Ascending aorta (tissue), 2 donors: ENCODE data around the gene IREB2. TPM values are rescaled to one million over a fixed set of nuclear protein-coding genes. Genes with fewer than 3 reads are reported as not detected.
A peak's percentile ranks its signal among the peaks of the same experiment; 100 is the strongest.

Source experiments
- DNase-seq, 2 donors: peaks; one replicate each; pipeline ENCODE4 v3.0.0-alpha.2; 2019; ENCODE audit warnings: low spot score in 2 of 2
- H3K27ac ChIP-seq, 2 donors: fragments of 200-600 bp; sonication (generic); one replicate each; pipeline ENCODE4 v1.5.1; 2016 to 2017; ENCODE audit warnings: mild to moderate bottlenecking in 1 of 2
- H3K27me3 ChIP-seq: fragments of 200-600 bp; sonication (generic); one replicate; pipeline ENCODE4 v1.5.1; 2017
- H3K36me3 ChIP-seq, 2 donors: fragments of 200-600 bp; sonication (generic); one replicate each; pipeline ENCODE4 v1.5.1; 2016
- H3K4me1 ChIP-seq, 2 donors: fragments of 200-600 bp; sonication (generic); one replicate each; pipeline ENCODE4 v1.5.1; 2016 to 2017; ENCODE audit warnings: mild to moderate bottlenecking in 1 of 2
- H3K4me3 ChIP-seq, 2 donors: fragments of 200-600 bp; sonication (generic); one replicate each; pipeline ENCODE4 v1.5.1; 2016 to 2017; ENCODE audit warnings: mild to moderate bottlenecking in 1 of 2
- H3K9me3 ChIP-seq, 2 donors: fragments of 200-600 bp; sonication (generic); one replicate each; pipeline ENCODE4 v1.5.1; 2016
- CTCF ChIP-seq, 3 experiments: fragments of 200-600 bp in 2 of 3; fragments of 450-650 bp in 1 of 3; sonication (generic) in 2 of 3; IDR thresholded peaks; one replicate each; pipeline ENCODE4 v1.5.1; 2016 to 2019; ENCODE audit warnings: antibody characterized with exemption in 3 of 3, mild to moderate bottlenecking in 1 of 3, moderate library complexity in 1 of 3
- intact Hi-C: fragments of 100-400 bp; cut with DNase I; formaldehyde crosslinking; loops from one replicate; pipeline ENCODE4 v1.15.1; 2023
- total RNA-seq: library from RNA; depleted of rRNA; stranded (reverse); fragments of >200 nt; gene quantifications from one replicate; pipeline ENCODE4 v1.1.0, GENCODE V29; 2016

The IREB2 gene
- total RNA-seq, 1 donor from 2014 or later: 12.7 TPM

DNA sequence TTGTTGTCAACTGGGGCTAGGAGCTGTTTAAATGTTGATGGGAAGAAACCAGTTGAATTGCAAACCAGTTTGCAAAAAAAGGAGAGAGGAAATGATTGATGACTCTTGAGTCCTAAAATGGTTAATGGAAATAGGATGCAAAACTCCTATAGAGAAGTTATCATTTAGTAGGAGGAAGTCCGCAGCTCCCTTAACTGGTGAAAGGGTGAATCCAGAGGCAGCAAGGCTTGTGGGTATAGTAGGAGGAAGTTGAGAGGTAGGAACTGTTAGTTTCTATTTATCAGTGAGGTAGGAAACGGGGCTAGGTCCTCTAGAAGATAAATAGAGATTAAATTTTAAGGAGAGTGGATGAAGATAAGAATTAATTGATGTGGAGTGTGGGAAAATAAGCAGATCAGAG lies 15.4 kb downstream of the IREB2 start:
- no peak for DNase-seq
- no peaks in the 10 kb centered on the region for H3K9me3 ChIP-seq
- intact Hi-C loops: no loop called here
- no peak overlapping the region for H3K4me3 ChIP-seq
- peaks cover 4 to 42% of the 10 kb centered on the region in 2 donors for H3K4me1 ChIP-seq
- no peak overlapping the region for H3K27ac ChIP-seq
- H3K27me3 ChIP-seq: no peaks in the 10 kb centered on the region
- no peaks in the 10 kb centered on the region for H3K36me3 ChIP-seq
- TF ChIP-seq CTCF (IDR thresholded peaks at IDR 0.05): no peak

DNA sequence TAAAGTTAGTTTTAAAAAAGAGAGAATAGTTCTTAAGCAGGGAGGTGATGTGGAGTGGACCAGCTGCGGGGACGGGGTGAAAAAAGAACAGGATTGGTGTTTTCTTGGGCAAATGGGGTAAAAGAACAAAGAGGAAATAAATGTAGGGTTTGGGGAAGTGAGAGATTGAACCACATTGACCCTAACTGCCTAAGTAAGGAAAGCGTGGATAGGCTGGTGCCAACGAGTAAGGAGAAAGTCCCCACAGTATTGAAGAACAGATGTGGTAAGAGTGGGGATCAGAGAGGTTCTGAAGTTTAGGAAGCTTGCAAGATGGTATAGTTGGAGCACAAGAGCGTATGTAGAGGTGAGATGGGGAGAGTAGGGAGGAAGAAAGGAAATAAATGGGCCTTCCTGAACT lies 17.0 kb downstream of the IREB2 start:
- no peak for TF ChIP-seq CTCF (IDR thresholded peaks at IDR 0.05)
- no peaks in the 10 kb centered on the region for H3K9me3 ChIP-seq
- H3K27me3 ChIP-seq: no peaks in the 10 kb centered on the region
- H3K4me3 ChIP-seq: no peak overlapping the region
- DNase-seq: no peak
- H3K27ac ChIP-seq: no peak overlapping the region
- H3K4me1 ChIP-seq: peaks cover 4 to 34% of the 10 kb centered on the region in 2 donors
- no peaks in the 10 kb centered on the region for H3K36me3 ChIP-seq
- intact Hi-C loops: no loop called here

- Histone ChIP-seq H3K4me3 (no peak overlapping the region), H3K36me3 (no peaks in the 10 kb centered on the region), H3K27me3 (no peaks in the 10 kb centered on the region), H3K9me3 (no peaks in the 10 kb centered on the region), H3K4me1 (peaks cover 4 to 31% of the 10 kb centered on the region in 2 donors), H3K27ac (peak overlapping the region in 1 of 2 donors; percentile 27)
- intact Hi-C loops: no loop called here
- no peak for TF ChIP-seq CTCF (IDR thresholded peaks at IDR 0.05)
- no peak for DNase-seq
Observed at GRCh38 chr15:78455749-78456148, 17.7 kb downstream of the IREB2 start.

GRCh38 chr15:78456426-78456825 lies 18.4 kb downstream of the IREB2 start:
- Histone ChIP-seq H3K4me1 (peaks cover 4 to 31% of the 10 kb centered on the region in 2 donors), H3K36me3 (no peaks in the 10 kb centered on the region), H3K27ac (peak overlapping the region in 1 of 2 donors; percentile 27), H3K9me3 (no peaks in the 10 kb centered on the region), H3K27me3 (no peaks in the 10 kb centered on the region), H3K4me3 (no peak overlapping the region)
- DNase-seq: no peak
- TF ChIP-seq CTCF (IDR thresholded peaks at IDR 0.05): no peak
- intact Hi-C loops: no loop called here

GRCh38 chr15:78457101-78457500 lies 19.1 kb downstream of the IREB2 start:
- Histone ChIP-seq H3K27me3 (no peaks in the 10 kb centered on the region), H3K4me1 (peaks cover 4 to 31% of the 10 kb centered on the region in 2 donors), H3K27ac (no peak overlapping the region), H3K36me3 (no peaks in the 10 kb centered on the region), H3K9me3 (no peaks in the 10 kb centered on the region), H3K4me3 (no peak overlapping the region)
- intact Hi-C loops: no loop called here
- no peak for TF ChIP-seq CTCF (IDR thresholded peaks at IDR 0.05)
- DNase-seq: no peak

GRCh38 chr15:78460737-78461136 lies 22.7 kb downstream of the IREB2 start:
- no peak for DNase-seq
- peaks cover 0 to 16% of the 10 kb centered on the region in 2 donors for H3K4me1 ChIP-seq

More at GRCh38 chr15:78460737-78461136, 22.7 kb downstream of the IREB2 start:
- Histone ChIP-seq H3K36me3 (peaks cover 0 to 24% of the 10 kb centered on the region in 2 donors), H3K27ac (no peak overlapping the region), H3K27me3 (no peaks in the 10 kb centered on the region), H3K4me3 (no peak overlapping the region), H3K9me3 (no peaks in the 10 kb centered on the region)
- intact Hi-C loops: no loop called here
- TF ChIP-seq CTCF (IDR thresholded peaks at IDR 0.05): no peak
